GM18868 (cell line): ENCODE measurements around the gene SGSM2.

Experiments used
- ATAC-seq: cut with Tn5 transposase; IDR thresholded peaks from one replicate; pipeline ENCODE4 v1.9.1; 2021; ENCODE audit warnings: mild to moderate bottlenecking, moderate library complexity; ENCODE audit not compliant: unreplicated experiment

SGSM2 gene

GRCh38 chr17:2366747-2367494 is 29.6 kb downstream of the SGSM2 start:
- ATAC-seq = no peak

- ATAC-seq = no peak
Measured at GRCh38 chr17:2368359-2368758, 31.1 kb downstream of the SGSM2 start.

GRCh38 chr17:2369039-2369438 is 31.7 kb downstream of the SGSM2 start:
- no peak for ATAC-seq

GRCh38 chr17:2369551-2370210 is 32.4 kb downstream of the SGSM2 start:
- no peak for ATAC-seq

GRCh38 chr17:2370211-2370589 is 32.9 kb downstream of the SGSM2 start:
- ATAC-seq = no peak

GRCh38 chr17:2371183-2372130 is 34.2 kb downstream of the SGSM2 start:
- ATAC-seq = no peak

- ATAC-seq = no peak
Measured at GRCh38 chr17:2372180-2372579, 34.9 kb downstream of the SGSM2 start.

- no peak for ATAC-seq
Measured at GRCh38 chr17:2372681-2373080, 35.4 kb downstream of the SGSM2 start.

- ATAC-seq = no peak
Measured at GRCh38 chr17:2373179-2373578, 35.9 kb downstream of the SGSM2 start.

- no peak for ATAC-seq
Measured at GRCh38 chr17:2374549-2375285, 37.4 kb downstream of the SGSM2 start.

- no peak for ATAC-seq
Measured at GRCh38 chr17:2375406-2375805, 38.1 kb downstream of the SGSM2 start.

GRCh38 chr17:2376107-2376506 is 38.8 kb downstream of the SGSM2 start:
- no peak for ATAC-seq

- ATAC-seq = no peak
Measured at GRCh38 chr17:2377659-2378058, 40.4 kb downstream of the SGSM2 start.

GRCh38 chr17:2378905-2379304 is 41.6 kb downstream of the SGSM2 start:
- ATAC-seq = no peak

- ATAC-seq = no peak
Measured at GRCh38 chr17:2379489-2380225, 42.4 kb downstream of the SGSM2 start.

GRCh38 chr17:2380226-2380922 is 43.1 kb downstream of the SGSM2 start:
- no peak for ATAC-seq

GRCh38 chr17:2380950-2381649 is 43.8 kb downstream of the SGSM2 start:
- no peak for ATAC-seq

GRCh38 chr17:2383628-2384167 is 46.4 kb downstream of the SGSM2 start:
- no peak for ATAC-seq
